GM18858 (cell line): Measurements from ENCODE around the gene ADO.

Source experiments
- ATAC-seq: cut with Tn5 transposase; IDR thresholded peaks from one replicate; pipeline ENCODE4 v1.9.1; 2021; ENCODE audit not compliant: unreplicated experiment

Gene ADO

GRCh38 chr10:62817121-62817765 lies 12.7 kb downstream of the ADO start:
- no peak for ATAC-seq

GRCh38 chr10:62817766-62818425 lies 13.4 kb downstream of the ADO start:
- peak; percentile 28 for ATAC-seq

- no peak for ATAC-seq
These were observed 14.0 kb downstream of the ADO start for GRCh38 chr10:62818426-62819011.

GRCh38 chr10:62819141-62819920 lies 14.8 kb downstream of the ADO start:
- no peak for ATAC-seq

GRCh38 chr10:62820586-62820985 lies 16.1 kb downstream of the ADO start:
- no peak for ATAC-seq

GRCh38 chr10:62826273-62826672 lies 21.8 kb downstream of the ADO start:
- no peak for ATAC-seq

- ATAC-seq, result no peak
These were observed 25.1 kb downstream of the ADO start for GRCh38 chr10:62829622-62830021.

GRCh38 chr10:62830679-62831078 lies 26.2 kb downstream of the ADO start:
- no peak for ATAC-seq

- ATAC-seq, result peak; percentile 47
These were observed 26.8 kb downstream of the ADO start for GRCh38 chr10:62831346-62831745.

- peak; percentile 57 for ATAC-seq
These were observed 35.1 kb downstream of the ADO start for GRCh38 chr10:62839590-62839989.

- no peak for ATAC-seq
These were observed 38.5 kb downstream of the ADO start for GRCh38 chr10:62842983-62843382.

- no peak for ATAC-seq
These were observed 39.1 kb downstream of the ADO start for GRCh38 chr10:62843600-62843999.

GRCh38 chr10:62844280-62845011 lies 39.9 kb downstream of the ADO start:
- no peak for ATAC-seq

- no peak for ATAC-seq
These were observed 42.9 kb downstream of the ADO start for GRCh38 chr10:62847433-62847832.

GRCh38 chr10:62850646-62851045 lies 46.1 kb downstream of the ADO start:
- ATAC-seq, result no peak

- ATAC-seq, result no peak
These were observed 46.9 kb downstream of the ADO start for GRCh38 chr10:62851442-62851841.

- peak; percentile 69 for ATAC-seq
These were observed 48.6 kb downstream of the ADO start for GRCh38 chr10:62852961-62853702.

GRCh38 chr10:62853710-62854109 lies 49.2 kb downstream of the ADO start:
- no peak for ATAC-seq

- no peak for ATAC-seq
These were observed 51.5 kb downstream of the ADO start for GRCh38 chr10:62856021-62856420.
